IPS-11a (cell line): ENCODE measurements around the gene C1QTNF3.
"Not testable (repeated sequence)": the region's sequence is repeated elsewhere in the genome, so short reads cannot be mapped to it uniquely, and the experiment has no call there.

Experiments used
- H3K4me3 ChIP-seq: one replicate; pipeline ENCODE4 v1.5.1; 2013; ENCODE audit warnings: low read depth, low read length, control low read depth

C1QTNF3 gene, protein sequence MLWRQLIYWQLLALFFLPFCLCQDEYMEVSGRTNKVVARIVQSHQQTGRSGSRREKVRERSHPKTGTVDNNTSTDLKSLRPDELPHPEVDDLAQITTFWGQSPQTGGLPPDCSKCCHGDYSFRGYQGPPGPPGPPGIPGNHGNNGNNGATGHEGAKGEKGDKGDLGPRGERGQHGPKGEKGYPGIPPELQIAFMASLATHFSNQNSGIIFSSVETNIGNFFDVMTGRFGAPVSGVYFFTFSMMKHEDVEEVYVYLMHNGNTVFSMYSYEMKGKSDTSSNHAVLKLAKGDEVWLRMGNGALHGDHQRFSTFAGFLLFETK

DNA sequence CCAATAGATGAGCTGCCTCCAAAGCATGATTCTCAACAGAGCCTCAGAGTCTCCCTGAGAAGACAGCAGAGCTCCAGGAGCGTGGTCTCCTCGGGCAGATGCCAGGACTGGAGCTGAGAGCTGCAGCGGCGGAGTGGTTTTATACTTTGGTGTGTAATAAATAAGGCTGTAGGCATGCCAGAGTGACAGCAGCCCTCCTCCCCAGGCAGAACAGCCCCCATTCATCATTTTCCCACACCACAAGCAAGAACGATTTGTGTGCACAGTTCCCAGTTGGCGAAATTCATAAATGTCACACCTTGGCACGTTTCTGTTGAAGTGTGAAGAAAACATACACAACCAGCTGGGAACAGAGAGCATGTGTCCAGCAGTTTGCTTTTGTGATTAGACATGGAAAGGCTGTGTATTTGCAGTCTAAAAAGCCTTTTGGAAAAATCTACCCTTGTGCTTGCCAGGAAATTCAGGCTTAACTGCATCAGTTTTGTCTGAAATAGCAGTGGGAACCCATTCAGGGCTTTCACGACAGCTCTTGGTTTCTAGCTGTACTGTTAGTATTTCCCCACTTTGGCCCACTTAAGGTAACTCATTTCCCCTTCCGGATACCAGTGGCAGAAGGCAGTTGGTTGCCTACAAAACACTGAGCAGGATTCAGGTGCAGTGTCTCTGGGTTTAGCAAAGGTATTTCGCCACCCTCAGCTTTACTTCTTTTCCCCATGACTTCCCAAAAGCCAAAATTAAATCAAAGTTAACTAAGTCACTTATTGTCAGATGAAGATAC lies at the start of gene C1QTNF3:
TSS of gene C1QTNF3 (minus strand) at position 115 of the 778 bp plus-strand sequence. CDS start at position 27, 88 bp downstream.
- H3K4me3 ChIP-seq = no peak within 1 kb of the TSS

DNA sequence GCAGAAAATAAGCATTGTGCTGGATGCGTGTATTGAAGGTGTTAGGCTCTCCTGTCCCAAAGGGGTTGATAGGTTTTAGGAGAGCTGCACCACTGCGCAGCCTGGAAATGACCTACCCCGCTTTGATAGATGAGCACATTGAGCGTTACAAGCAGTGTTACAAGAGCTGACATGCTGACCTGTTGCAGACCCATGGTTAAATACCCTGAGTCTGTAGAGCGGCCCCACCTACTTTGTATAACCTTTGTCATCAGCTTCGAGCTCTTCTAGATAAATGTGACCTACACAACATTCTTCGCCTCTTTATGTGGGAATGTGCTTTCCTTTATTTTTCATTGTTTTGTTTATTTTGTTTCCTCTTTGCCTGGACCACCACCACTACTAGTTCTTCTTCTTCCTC lies 48.0 kb upstream of the C1QTNF3 start:
- H3K4me3 ChIP-seq = not testable (repeated sequence)

DNA sequence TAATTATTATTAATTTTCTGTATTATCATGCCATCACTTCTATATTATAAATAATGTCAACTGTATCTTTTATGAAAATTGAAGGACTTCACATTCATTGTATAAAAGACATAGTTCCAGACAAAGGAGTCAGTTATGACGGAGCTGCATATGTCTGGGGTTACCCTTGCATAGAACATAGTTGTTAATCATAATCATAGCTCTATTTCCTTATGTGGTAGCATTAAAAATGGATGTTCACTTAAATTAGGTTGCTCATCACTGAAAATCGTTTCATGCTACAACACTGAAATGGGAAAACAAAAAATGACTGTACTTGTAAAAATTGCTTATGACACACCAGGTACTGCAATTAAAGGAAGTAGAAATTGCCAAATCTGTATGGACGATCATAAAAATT lies 46.8 kb upstream of the C1QTNF3 start:
- H3K4me3 ChIP-seq = not testable (repeated sequence)

DNA sequence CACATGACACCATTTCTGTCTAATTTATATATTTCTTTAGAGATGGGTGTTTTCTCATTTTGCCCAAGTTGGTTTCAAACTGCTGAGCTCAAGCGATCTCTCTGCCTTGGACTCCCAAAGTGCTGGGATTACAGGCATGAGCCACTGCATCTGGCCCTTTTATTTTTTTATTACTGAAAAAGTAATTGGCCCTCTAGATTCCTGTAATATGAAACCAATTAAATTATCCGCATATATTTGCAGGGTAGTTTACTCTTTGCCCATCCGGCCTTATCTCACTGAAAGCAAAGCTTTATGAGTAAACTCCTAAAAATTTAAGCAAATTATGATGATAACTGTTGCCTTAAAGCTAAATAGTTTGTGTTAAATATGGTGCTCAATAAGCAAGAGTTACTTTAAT lies 44.7 kb upstream of the C1QTNF3 start:
- not testable (repeated sequence) for H3K4me3 ChIP-seq

DNA sequence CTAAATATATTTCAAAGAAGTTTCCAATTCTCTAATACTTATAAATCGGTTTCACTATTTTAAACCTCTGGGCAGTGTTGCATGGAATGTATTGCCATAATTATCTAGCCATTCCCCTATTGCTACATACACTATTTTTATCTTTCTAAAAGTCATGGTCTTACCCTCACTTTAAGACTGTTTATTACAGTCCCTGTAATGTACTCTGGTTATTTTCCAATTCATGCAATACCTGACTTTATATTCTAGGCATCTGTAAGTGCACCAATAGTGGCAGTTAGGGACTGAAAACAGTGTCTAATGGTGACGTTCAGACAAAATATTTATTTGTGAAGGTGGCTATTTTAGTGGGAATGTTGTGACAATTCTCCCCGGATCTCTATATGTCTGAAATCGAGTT lies 40.9 kb upstream of the C1QTNF3 start:
- H3K4me3 ChIP-seq = not testable (repeated sequence)

DNA sequence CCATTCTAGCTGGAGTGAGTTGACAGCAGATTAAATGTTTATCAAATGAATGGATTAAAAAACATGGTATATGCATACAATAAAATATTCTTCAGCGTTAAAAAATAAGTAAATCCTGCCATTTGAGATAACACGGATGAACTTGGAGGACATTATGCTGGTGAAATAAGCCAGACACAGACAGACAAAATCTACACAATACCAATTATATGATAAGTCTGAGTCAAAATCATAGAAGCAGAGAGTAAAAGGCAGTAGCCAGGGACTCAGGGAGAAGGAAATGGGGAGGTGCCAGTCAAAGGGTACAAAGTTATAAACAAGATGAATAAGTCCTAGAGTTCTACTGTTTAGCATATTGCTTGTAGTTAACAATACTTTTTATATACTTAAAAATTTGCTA lies 36.5 kb upstream of the C1QTNF3 start:
- not testable (repeated sequence) for H3K4me3 ChIP-seq

DNA sequence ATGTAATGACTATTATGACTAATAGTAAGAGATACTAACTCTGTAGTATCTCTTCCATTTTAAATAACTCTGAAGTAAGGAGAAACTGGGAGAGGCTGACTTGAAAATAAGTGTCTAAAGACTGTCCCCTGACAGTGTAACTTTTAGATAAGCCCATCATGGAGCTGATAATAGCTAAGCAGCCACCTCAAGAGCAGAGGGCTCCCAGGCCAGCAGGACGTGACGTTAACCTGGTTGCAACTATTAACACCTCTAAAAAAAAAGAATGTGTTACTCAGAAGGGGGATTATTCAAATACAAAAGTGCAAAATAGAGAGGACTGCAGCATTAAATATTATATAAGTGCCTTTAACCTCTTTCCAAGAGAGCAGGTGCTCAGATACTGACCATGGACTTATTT lies 34.6 kb upstream of the C1QTNF3 start:
- H3K4me3 ChIP-seq = not testable (repeated sequence)

DNA sequence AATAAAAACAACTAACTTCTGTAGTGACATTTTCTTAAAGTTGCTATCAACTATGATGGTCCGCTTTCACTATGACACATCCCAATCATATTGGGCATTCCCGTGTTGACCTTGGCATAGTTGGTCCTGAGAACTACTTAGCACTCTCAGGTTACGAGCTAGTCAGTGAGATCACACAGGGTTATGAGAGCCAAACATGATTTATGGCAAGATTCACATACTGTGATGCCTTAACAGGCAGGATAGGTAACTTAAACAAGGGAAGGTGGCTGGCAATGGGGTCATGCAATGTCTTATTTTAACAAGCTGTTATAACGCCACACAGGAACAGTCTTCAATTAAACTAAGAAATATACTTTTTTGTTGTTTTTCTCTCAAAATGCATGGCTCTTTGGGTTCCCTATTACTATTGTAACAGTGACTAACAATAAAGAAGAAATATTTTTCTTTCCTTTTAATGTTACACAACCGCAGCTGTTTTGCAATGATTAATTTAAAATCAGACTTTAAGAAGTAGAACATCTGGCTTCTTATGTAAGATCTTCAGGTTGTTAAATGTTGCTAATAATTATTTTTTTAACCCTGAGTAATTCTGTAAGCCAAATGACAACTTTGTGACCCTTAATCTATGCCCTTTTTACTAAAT lies 33.8 kb upstream of the C1QTNF3 start:
- not testable (repeated sequence) for H3K4me3 ChIP-seq

DNA sequence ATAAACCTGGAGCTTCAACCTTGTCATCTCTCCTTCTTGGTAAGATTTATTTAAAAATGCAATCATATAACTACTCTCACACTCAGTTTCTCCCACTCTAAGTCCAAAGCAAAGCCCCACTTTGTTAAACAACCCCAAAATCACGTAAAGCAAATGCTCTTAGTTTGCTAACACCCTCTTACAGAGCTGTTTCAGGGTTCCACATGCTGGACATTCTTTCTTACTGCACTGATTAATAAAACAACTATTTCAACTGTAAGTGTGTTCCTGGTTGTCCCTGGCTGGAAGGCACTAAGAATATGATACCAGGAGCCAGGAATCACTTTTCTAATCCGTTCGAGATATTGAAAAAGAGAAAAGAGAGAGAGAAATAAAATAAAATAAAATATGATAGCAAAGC lies 31.5 kb upstream of the C1QTNF3 start:
- not testable (repeated sequence) for H3K4me3 ChIP-seq

DNA sequence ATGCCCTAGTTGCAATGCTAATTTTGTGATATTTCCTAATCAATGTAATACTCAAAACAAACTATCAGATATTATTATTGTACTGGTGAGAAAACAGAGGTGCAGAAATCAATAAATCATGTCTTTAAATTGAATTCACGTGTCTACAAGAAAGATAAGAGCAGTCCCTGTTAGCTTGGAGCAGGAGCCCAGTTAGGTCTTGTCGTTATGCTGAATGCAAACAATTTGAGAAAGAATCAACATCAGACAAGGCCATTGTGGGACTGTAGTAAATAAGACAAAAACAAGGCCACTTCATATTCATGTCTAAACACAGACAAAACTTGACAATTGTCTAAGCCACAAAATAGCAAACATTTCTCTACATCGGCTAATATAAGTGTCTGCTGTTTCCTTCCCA lies 31.1 kb upstream of the C1QTNF3 start:
- not testable (repeated sequence) for H3K4me3 ChIP-seq

DNA sequence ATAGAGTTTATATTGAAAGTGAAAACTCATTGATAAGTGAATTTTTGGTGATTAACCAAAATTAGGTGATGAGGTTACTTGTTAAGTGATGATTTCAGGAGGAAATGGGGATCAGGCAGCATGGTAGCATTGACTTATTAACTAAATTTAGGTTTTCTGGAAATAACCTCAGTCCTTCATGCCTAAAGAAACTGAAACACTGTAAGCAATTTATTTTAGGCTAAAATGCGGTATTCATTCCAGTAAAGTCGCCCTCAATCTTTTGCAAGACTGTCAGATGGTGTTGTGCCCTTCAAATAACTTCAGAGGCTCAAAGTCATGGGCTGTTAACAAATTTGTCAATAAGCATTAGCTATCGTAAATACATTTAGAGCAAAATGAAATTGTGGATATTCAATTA lies 27.6 kb upstream of the C1QTNF3 start:
- not testable (repeated sequence) for H3K4me3 ChIP-seq

DNA sequence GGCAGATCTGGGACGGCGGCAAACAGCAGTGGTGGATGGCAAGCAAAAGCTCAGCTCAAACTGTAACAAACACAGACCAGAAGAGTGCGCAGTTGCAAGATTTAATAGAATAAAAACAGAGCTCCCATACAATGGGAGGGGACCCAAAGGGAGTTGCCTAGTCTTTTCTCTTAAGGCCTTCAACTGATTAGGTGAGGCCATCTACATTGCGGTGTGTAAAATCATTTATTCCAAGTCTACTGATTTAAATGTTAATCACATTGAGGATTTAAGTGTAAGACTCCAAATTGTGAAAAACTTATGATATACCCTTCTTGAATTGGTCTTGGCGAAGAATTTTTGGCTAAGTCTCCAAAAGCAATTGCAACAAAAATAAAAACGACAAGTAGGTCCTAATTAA lies 21.6 kb upstream of the C1QTNF3 start:
- H3K4me3 ChIP-seq = no peak overlapping the region

DNA sequence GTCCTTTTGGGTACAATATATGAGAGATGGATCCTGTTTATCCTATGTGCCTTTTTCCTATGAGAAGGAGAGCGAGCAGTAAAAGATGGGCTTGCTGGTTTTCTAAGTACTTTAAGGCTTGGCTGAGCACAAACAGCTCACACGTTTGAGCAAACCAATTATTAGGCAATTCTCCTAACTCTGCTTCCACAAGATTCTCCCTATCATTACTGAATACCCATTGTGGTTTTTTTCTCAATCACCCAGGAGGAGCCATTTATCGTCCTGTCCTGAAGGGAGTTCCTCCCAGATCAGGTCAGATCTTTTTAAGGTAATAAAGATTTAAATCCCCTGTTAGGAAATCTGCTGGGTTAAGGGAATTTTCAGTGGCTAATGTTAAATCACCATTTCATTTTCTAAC lies 19.4 kb upstream of the C1QTNF3 start:
- H3K4me3 ChIP-seq = no peak overlapping the region

DNA sequence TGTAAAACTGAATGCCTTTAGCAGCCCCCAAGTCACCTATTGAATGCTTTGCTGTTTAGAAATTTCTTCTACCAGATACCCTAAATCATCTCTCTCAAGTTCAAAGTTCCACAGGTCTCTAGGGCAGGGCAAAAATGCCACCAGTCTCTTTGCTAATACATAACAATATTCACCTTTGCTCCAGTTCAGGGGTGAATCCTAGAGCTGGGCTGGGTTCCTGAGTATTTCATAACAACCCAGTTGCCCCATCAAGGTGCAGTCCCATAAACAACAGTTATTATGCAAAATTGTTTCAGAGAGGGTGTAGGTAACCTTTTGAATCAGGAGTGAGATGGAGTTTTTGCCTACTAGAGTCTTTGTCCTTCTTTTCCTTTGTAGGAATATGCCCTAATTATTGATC lies 19.0 kb upstream of the C1QTNF3 start:
- H3K4me3 ChIP-seq = no peak overlapping the region

DNA sequence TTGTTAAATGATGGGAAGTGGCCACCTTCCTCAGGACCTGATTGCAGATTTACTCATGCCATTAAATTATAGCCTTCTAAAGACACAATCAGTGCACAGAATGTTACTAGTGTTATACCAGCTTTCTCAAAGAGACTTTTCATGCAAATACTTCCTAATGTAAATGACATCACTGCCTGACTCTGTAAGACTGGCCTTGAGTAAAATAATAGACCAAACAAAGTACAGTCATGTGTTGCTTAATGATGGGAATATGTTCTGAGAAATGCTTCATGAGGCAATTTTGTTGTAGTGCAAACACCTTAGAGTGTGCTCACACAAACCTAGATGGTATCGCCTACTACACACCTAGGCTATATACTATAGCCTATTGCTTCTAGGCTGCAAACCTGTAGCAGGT lies 17.0 kb upstream of the C1QTNF3 start:
- H3K4me3 ChIP-seq = no peak overlapping the region

DNA sequence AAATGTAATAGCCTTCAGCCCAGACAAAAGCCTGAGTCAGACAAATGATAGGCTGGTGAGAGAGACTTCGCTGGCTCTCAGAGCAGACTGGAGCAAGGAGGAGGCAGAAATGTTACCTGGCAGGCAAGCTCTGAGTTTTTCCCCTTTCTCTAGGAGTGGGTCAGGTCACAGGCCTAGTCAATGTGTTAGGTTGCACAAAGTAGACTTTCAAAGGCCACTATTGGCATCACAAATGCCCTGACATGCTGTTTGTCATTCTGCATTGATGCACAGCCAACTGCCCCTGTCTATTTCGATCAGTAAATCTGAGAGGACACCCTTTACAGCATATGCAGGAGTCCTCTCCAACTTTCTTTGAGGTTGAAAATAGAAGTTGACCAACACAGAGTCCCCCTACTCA lies 15.5 kb upstream of the C1QTNF3 start:
- H3K4me3 ChIP-seq = no peak overlapping the region

DNA sequence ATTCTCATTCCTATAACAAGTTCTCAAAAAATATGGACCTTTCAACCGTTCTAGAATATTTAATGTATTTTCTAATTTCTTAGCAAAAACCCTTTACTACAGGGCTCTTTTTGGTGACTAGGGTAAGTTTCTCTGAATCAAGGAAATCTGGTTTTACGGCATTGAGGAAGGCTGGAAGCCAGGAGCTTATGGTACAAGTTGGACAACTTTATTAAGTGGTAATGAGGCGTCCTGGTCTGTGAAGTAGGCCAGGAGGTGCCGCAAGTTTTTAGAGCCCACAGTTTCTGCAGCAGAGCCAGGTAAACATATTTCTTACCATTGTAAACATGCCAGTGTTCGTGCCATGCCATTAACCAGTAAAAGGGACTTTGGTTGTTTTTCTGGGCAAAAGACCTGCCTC lies 14.6 kb upstream of the C1QTNF3 start:
- no peak overlapping the region for H3K4me3 ChIP-seq

DNA sequence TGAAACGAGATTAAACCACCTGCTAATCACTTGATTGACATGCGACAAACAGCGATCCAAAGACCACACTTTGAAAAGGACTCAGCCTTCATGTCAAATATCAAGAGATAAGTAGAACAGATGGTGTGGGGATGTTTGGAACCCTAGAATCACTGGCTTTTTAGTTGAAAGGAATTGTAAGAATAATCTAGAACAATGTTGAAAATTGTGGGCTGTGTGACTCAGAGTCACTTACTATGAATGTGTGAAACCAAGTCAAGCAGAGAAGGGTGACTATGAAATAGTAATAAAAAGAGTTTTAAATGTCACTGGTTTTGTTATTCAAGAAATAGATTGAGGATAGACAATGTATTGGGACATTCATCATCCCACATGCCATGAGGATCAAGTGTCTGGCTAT lies 14.1 kb upstream of the C1QTNF3 start:
- no peak overlapping the region for H3K4me3 ChIP-seq

DNA sequence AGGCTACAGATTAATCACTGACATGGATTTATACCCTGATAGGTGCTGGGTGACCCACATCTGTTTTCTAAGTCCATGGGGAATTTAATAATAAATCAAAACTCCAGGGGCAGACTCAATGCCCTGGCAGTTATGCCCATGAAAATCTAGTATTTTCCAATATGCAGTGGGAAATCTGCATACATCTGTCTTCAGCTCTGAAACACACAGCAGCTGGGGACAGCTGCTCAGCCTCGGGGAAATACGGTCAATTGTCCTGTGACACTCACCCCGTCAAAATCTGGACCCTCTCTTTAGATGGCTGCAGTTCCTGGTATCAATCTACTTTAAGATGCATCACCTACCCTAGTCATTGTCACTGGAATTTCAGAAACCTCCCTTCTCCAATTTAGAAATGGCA lies 12.7 kb upstream of the C1QTNF3 start:
- H3K4me3 ChIP-seq = no peak overlapping the region

DNA sequence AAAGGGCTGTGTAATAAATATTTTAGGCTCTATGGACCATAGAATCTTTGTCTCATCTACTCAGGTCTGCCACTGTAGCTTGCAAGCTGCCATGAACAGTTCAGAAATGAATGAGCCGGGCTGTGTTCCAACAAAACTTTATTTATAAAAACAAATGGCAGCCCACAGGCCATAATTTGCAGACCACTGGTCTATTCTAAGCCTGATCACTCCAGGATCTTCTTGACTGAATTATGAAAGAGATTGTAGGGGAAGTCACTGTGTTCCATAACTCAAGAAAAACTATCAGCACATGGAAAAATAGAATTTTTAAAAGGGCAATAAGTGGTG lies 11.4 kb upstream of the C1QTNF3 start:
- no peak overlapping the region for H3K4me3 ChIP-seq

DNA sequence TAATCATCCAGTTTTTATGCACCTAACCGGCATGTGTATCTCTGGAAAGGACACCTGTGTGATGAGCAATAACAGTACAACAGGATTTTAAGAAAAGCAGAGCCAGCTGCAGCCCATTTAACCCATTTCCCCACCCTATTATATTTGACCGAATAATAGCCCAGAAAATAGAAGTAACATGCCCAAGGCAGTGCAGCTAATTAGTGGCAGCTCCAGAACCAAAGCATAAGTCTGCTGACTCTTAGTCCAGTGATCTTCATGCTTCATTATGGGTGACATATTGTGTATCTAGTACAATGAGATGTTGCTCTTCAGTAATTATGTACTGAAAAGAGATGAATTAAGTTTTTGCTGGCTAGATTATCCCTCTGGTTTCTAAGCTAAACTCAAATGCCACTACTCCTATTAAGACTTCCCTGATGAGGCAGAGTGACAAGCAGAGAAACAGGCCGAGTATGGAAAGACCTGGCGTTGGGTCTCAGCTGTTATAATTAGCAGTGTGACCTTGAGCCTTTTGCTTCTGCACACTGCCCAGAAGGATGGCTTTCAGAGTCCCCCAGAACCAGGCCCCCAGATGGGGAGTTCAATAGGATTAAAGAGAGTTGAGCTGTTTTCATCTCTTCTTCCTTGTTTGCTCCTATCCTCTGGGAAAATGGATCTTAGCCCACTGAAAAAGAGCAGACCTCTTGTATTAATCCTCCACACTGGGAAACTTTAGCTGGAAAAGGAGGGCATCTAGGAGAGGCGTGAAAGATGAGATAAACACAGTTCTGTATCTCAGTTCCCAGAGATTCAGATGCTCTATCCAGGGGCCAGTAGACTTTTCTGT lies 10.8 kb upstream of the C1QTNF3 start:
- no peak overlapping the region for H3K4me3 ChIP-seq
